Measurements from ENCODE around the gene RPS6KA5. TPM values are rescaled to one million over a fixed set of nuclear protein-coding genes. Genes with fewer than 3 reads are reported as not detected.
"Not testable (repeated sequence)": the region's sequence is repeated elsewhere in the genome, so short reads cannot be mapped to it uniquely, and the experiment has no call there.

RPS6KA5 gene
- total and polyA plus RNA-seq, 4 donors, result 3.3 to 10.7 (median 7.8) TPM

DNA sequence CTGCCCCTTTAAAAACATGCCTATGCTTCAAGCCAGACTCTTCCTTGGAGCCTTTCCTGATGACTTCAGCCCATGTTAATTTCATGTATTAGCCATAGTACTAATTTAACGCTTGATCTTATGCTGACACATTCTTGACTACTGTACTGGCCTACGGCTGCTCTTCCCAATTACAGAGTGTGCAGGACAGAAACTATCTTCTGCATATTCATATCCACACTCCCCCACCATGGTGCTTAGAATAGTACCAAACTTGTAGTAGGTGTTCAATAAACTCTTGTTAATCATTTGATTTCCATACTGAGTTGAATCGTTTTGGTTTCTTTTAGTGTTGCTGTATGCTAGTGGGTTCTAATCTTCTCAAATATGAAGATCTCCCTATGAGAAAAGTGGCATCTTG, 31.6 kb upstream of the RPS6KA5 start:
- Histone ChIP-seq H3K36me3 (ENCODE audit: control insufficient read depth, insufficient read depth, low read length) (no peaks in the 10 kb centered on the region), H3K4me3 (ENCODE audit: low read depth, low read length) (no peak overlapping the region), H3K27ac (ENCODE audit: low read depth, low read length) (no peak overlapping the region), H3K9me3 (ENCODE audit: control insufficient read depth, insufficient read depth, low read length) (no peaks in the 10 kb centered on the region), H3K4me1 (ENCODE audit: control insufficient read depth, insufficient read depth, low read length) (peaks cover 3% of the 10 kb centered on the region), H3K27me3 (ENCODE audit: control insufficient read depth, insufficient read depth, low read length) (no peaks in the 10 kb centered on the region)
- 100% methylated on average over 1 of the region's 3 CpGs for WGBS (ENCODE audit: insufficient coverage)
- DNase-seq (ENCODE audit: low read depth in 4 of 6, low spot score in 6 of 6), result no peak

DNA sequence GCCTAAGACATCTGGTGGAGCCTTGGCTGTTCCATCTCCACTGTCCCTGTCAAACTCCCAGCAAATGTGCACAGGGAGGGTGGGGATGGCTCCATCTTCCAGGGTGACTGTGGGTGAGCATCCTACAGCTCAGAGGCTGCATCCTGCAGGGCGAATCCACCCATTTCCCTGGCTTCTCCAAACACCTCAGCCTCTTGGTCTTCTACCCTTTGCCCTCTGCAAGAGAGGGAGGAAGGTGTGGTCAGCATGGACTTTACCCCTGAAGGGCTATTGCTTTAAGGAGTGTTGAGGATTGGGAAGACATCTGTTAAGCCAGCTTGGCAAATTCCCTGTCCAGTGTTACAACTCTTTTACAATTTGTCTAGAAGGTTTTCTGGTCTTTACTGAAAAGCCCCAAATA, 30.3 kb upstream of the RPS6KA5 start:
- H3K36me3 ChIP-seq (ENCODE audit: control insufficient read depth, insufficient read depth, low read length), result no peaks in the 10 kb centered on the region
- H3K9me3 ChIP-seq (ENCODE audit: control insufficient read depth, insufficient read depth, low read length), result no peaks in the 10 kb centered on the region
- no peak overlapping the region for H3K4me3 ChIP-seq (ENCODE audit: low read depth, low read length)
- H3K4me1 ChIP-seq (ENCODE audit: control insufficient read depth, insufficient read depth, low read length), result peaks cover 3% of the 10 kb centered on the region
- DNase-seq (ENCODE audit: low read depth in 4 of 6, low spot score in 6 of 6), result no peak
- no peak overlapping the region for H3K27ac ChIP-seq (ENCODE audit: low read depth, low read length)
- no peaks in the 10 kb centered on the region for H3K27me3 ChIP-seq (ENCODE audit: control insufficient read depth, insufficient read depth, low read length)
- WGBS (ENCODE audit: insufficient coverage), result no CpG with 5 or more reads among the region's 1 CpG

DNA sequence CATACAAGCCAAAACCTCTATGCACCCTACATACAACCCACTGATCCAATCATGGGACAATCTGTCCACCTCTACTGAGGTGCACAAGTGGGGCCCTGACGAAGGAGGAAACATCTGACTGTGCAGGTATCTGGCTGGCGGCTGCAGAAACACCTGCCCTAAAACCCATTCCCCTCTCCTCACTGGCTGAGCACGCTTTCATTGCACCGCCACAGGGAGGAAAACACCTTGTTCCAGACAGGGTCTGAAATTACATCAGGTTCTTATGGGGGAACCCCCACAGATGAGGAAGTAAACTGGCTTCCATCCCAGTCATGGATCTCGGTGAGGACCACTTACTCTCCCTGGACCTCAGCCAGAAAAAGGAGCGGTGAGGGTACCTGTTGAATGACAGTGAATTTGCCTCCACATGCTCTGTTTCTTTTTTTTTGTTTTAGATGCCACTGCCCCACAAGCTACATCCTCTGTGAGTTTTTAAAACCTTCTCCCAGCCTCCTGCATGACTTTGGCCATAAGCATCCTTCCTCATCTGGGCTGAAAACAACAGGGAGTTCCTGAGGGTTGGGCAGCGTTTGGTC, 29.6 kb upstream of the RPS6KA5 start:
- WGBS (ENCODE audit: insufficient coverage), result 98% methylated on average over 5 of the region's 7 CpGs
- H3K36me3 ChIP-seq (ENCODE audit: control insufficient read depth, insufficient read depth, low read length), result no peaks in the 10 kb centered on the region
- DNase-seq (ENCODE audit: low read depth in 4 of 6, low spot score in 6 of 6), result no peak
- peaks cover 3% of the 10 kb centered on the region for H3K4me1 ChIP-seq (ENCODE audit: control insufficient read depth, insufficient read depth, low read length)
- H3K27me3 ChIP-seq (ENCODE audit: control insufficient read depth, insufficient read depth, low read length), result no peaks in the 10 kb centered on the region
- H3K9me3 ChIP-seq (ENCODE audit: control insufficient read depth, insufficient read depth, low read length), result no peaks in the 10 kb centered on the region
- no peak overlapping the region for H3K4me3 ChIP-seq (ENCODE audit: low read depth, low read length)
- H3K27ac ChIP-seq (ENCODE audit: low read depth, low read length), result no peak overlapping the region

DNA sequence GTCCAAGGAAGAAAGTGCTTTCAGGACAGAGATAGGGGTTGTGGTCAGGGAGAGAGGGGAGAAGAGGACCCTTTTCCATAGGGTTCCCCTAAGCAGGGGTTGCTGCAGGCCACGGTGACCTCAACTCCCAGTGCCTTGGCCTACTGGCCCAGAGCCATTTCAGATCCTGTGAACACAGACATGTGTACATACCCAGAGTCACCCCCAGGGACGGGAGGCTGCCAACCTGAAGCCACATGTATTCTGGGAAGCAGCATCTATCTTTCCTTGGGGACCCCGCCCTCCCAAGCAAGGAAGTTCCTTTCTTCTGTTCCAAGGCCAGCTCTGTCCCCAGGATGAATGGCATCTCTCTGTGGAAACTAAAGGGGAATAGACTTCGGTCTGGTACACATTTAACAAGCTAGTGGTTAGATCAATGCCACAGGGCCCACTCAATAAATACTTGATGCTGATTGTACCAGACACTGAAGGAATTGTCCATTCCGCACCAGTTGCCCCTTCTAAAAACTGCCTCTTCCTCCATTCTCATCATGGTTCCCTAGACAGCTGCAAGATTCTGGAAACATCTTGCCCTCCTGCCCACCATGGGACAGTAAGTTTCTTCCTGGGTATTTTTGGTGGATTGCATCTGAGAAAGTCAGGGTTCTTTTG, 28.3 kb upstream of the RPS6KA5 start:
- Histone ChIP-seq H3K27me3 (ENCODE audit: control insufficient read depth, insufficient read depth, low read length) (no peaks in the 10 kb centered on the region), H3K36me3 (ENCODE audit: control insufficient read depth, insufficient read depth, low read length) (no peaks in the 10 kb centered on the region), H3K4me3 (ENCODE audit: low read depth, low read length) (no peak overlapping the region), H3K27ac (ENCODE audit: low read depth, low read length) (no peak overlapping the region), H3K4me1 (ENCODE audit: control insufficient read depth, insufficient read depth, low read length) (peaks cover 3% of the 10 kb centered on the region), H3K9me3 (ENCODE audit: control insufficient read depth, insufficient read depth, low read length) (no peaks in the 10 kb centered on the region)
- no peak for DNase-seq (ENCODE audit: low read depth in 4 of 6, low spot score in 6 of 6)
- WGBS (ENCODE audit: insufficient coverage), result 92% methylated on average over 4 of the region's 5 CpGs

DNA sequence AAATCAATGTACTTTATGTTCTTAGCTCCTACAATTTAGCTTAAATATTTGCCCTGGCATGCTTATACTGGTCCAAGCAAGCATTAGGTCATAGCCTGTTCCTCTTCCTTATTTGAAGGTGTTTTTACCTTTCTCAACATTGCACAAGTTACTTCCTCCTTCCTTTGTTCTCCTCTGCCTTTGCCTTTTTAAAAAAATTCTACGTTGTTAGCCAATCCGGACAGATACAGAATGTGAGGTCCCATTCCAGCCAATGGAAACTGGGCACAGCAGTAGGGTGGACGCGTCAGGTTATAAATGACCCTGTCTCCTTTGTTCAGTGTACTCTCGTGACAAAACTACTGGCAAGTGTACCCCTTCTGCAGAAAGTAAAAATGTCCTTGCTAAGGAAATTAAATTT, 27.0 kb upstream of the RPS6KA5 start:
- not testable (repeated sequence) for H3K4me3 ChIP-seq (ENCODE audit: low read depth, low read length); H3K4me1 ChIP-seq (ENCODE audit: control insufficient read depth, insufficient read depth, low read length); H3K27me3 ChIP-seq (ENCODE audit: control insufficient read depth, insufficient read depth, low read length); H3K9me3 ChIP-seq (ENCODE audit: control insufficient read depth, insufficient read depth, low read length); H3K36me3 ChIP-seq (ENCODE audit: control insufficient read depth, insufficient read depth, low read length); H3K27ac ChIP-seq (ENCODE audit: low read depth, low read length)
- DNase-seq (ENCODE audit: low read depth in 4 of 6, low spot score in 6 of 6), result peak in 1 of 6 donors; percentile 32
- 22% methylated on average over 5 of the region's 5 CpGs for WGBS (ENCODE audit: insufficient coverage)

DNA sequence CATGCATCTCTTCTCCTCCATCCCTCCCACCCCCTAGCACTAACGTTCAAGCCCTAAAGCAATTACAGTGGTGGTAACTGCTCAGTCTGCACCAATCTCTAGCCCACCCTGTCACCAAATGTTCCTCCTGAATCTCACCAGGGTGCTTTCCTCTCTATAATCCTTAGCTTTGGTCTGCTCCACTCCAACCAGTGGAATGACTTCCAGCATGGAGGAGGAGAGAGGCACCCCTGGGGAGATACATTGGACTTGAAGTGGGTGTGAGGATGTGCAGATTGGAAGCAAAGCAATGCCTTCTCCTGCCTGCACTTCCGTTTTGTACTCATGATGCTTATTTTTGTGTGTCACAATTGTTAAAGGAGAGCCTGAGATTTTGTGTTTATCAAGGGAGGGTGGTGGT, 24.1 kb upstream of the RPS6KA5 start:
- Histone ChIP-seq H3K27ac (ENCODE audit: low read depth, low read length) (no peak overlapping the region), H3K4me3 (ENCODE audit: low read depth, low read length) (no peak overlapping the region), H3K9me3 (ENCODE audit: control insufficient read depth, insufficient read depth, low read length) (no peaks in the 10 kb centered on the region), H3K36me3 (ENCODE audit: control insufficient read depth, insufficient read depth, low read length) (no peaks in the 10 kb centered on the region), H3K4me1 (ENCODE audit: control insufficient read depth, insufficient read depth, low read length) (peaks cover 3% of the 10 kb centered on the region), H3K27me3 (ENCODE audit: control insufficient read depth, insufficient read depth, low read length) (no peaks in the 10 kb centered on the region)
- DNase-seq (ENCODE audit: low read depth in 4 of 6, low spot score in 6 of 6), result no peak
- 55% methylated on average over 2 of the region's 2 CpGs for WGBS (ENCODE audit: insufficient coverage)

DNA sequence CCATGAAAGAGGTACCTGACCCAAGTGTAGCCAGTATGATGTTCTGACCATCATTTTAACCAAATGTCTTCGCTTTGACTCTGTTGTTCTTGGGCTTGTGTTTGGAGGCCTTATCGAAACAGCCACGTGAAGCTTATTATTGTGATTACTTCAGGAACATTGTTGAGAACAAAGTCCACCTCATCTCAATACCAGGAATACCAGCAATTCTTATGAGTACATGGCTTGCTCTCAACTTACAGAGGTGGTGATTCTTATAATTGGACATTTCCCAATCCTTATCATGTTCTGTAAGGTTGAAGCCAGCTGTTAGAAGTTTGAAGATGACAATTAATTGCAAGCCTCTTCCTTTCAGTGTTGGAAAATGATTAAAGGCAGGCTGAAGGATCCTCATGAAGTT, 21.8 kb upstream of the RPS6KA5 start:
- Histone ChIP-seq H3K4me3 (ENCODE audit: low read depth, low read length) (no peak overlapping the region), H3K9me3 (ENCODE audit: control insufficient read depth, insufficient read depth, low read length) (no peaks in the 10 kb centered on the region), H3K27ac (ENCODE audit: low read depth, low read length) (no peak overlapping the region), H3K27me3 (ENCODE audit: control insufficient read depth, insufficient read depth, low read length) (no peaks in the 10 kb centered on the region), H3K4me1 (ENCODE audit: control insufficient read depth, insufficient read depth, low read length) (no peaks in the 10 kb centered on the region), H3K36me3 (ENCODE audit: control insufficient read depth, insufficient read depth, low read length) (no peaks in the 10 kb centered on the region)
- no CpG with 5 or more reads among the region's 3 CpGs for WGBS (ENCODE audit: insufficient coverage)
- DNase-seq (ENCODE audit: low read depth in 4 of 6, low spot score in 6 of 6), result no peak

DNA sequence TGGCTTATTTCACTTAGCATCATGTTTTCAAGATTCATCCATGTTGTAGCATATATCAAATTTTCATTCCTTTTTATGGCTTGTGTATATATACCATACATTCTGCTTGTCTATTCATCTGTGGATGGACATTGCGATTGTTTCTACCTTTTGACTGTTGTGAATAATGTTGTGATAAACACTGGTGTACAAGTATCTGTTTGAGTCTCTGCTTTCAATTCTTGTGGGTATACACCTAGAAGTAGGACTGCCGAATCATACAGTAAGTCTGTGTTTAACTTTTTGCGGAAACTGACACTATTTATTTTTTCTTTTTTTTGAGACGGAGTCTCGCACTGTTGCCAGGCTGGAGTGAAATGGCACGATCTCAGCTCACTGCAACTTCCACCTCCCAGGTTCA, 19.6 kb upstream of the RPS6KA5 start:
- 88% methylated on average over 5 of the region's 6 CpGs for WGBS (ENCODE audit: insufficient coverage)
- no peak for DNase-seq (ENCODE audit: low read depth in 4 of 6, low spot score in 6 of 6)
- H3K27ac ChIP-seq (ENCODE audit: low read depth, low read length), result no peak overlapping the region
- no peaks in the 10 kb centered on the region for H3K36me3 ChIP-seq (ENCODE audit: control insufficient read depth, insufficient read depth, low read length)
- no peak overlapping the region for H3K4me3 ChIP-seq (ENCODE audit: low read depth, low read length)
- no peaks in the 10 kb centered on the region for H3K27me3 ChIP-seq (ENCODE audit: control insufficient read depth, insufficient read depth, low read length)
- H3K4me1 ChIP-seq (ENCODE audit: control insufficient read depth, insufficient read depth, low read length), result no peaks in the 10 kb centered on the region
- no peaks in the 10 kb centered on the region for H3K9me3 ChIP-seq (ENCODE audit: control insufficient read depth, insufficient read depth, low read length)

DNA sequence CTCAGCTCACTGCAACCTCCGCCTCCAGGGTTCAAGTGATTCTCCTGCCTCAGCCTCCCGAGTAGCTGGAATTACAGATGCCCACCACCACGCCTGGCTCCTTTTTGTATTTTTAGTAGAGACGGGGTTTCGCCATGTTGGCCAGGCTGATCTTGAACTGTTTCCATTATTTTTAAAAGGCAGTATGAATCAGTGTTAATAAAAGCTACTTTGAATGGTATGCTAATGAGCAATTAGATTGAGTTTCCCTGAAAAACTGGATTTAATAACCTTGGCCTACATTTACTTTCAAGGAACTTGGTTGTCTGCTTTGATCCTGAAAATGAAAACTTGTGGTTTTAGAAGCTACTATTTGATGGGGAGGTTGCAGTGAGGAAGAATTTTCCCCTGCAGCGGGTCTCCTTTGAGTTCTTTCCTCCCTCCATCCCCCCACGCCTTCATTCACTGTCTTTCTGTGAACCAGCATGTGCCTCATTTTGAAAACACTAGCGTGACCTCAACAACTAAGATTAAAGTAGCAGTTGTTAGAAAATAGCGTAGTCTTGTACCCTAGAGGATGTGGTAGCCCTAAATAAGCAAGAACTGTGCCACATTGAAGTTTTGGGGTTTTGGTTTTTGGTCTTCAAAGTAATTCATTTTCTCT, 17.8 kb upstream of the RPS6KA5 start:
- DNase-seq (ENCODE audit: low read depth in 4 of 6, low spot score in 6 of 6), result no peak
- Histone ChIP-seq H3K4me3 (ENCODE audit: low read depth, low read length) (no peak overlapping the region), H3K36me3 (ENCODE audit: control insufficient read depth, insufficient read depth, low read length) (no peaks in the 10 kb centered on the region)

DNA sequence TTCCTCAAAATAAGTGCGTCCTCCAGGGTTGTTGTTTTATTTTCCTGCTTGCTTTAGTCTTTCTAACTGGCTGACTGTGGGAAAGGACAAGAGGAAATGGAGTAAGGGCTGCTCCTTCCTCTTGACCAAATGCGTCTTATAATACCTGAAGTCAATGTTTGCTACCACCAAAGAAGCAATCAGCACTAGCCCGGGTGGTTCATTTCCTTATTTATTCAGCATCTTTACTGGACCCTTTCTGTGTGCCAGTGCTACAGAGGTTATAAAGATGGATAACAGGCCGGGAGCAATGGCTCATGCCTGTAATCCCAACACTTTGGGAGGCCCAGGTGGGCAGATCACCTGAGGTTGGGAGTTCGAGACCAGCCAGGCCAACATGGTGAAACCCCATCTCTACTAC, 15.1 kb upstream of the RPS6KA5 start:
- no peak overlapping the region for H3K4me3 ChIP-seq (ENCODE audit: low read depth, low read length)
- no peak overlapping the region for H3K27ac ChIP-seq (ENCODE audit: low read depth, low read length)
- H3K27me3 ChIP-seq (ENCODE audit: control insufficient read depth, insufficient read depth, low read length), result no peaks in the 10 kb centered on the region
- DNase-seq (ENCODE audit: low read depth in 4 of 6, low spot score in 6 of 6), result no peak
- H3K4me1 ChIP-seq (ENCODE audit: control insufficient read depth, insufficient read depth, low read length), result no peaks in the 10 kb centered on the region
- H3K36me3 ChIP-seq (ENCODE audit: control insufficient read depth, insufficient read depth, low read length), result no peaks in the 10 kb centered on the region
- H3K9me3 ChIP-seq (ENCODE audit: control insufficient read depth, insufficient read depth, low read length), result no peaks in the 10 kb centered on the region
- no CpG with 5 or more reads among the region's 5 CpGs for WGBS (ENCODE audit: insufficient coverage)

More for the DNA sequence above, 17.8 kb upstream of the RPS6KA5 start:
- WGBS (ENCODE audit: insufficient coverage), result 33% methylated on average over 1 of the region's 9 CpGs
- Histone ChIP-seq H3K9me3 (ENCODE audit: control insufficient read depth, insufficient read depth, low read length) (no peaks in the 10 kb centered on the region), H3K27me3 (ENCODE audit: control insufficient read depth, insufficient read depth, low read length) (no peaks in the 10 kb centered on the region), H3K4me1 (ENCODE audit: control insufficient read depth, insufficient read depth, low read length) (no peaks in the 10 kb centered on the region), H3K27ac (ENCODE audit: low read depth, low read length) (no peak overlapping the region)

Measured in spinal cord (tissue), 10 donors.